ENCODE results near the gene CUX1.

DNA sequence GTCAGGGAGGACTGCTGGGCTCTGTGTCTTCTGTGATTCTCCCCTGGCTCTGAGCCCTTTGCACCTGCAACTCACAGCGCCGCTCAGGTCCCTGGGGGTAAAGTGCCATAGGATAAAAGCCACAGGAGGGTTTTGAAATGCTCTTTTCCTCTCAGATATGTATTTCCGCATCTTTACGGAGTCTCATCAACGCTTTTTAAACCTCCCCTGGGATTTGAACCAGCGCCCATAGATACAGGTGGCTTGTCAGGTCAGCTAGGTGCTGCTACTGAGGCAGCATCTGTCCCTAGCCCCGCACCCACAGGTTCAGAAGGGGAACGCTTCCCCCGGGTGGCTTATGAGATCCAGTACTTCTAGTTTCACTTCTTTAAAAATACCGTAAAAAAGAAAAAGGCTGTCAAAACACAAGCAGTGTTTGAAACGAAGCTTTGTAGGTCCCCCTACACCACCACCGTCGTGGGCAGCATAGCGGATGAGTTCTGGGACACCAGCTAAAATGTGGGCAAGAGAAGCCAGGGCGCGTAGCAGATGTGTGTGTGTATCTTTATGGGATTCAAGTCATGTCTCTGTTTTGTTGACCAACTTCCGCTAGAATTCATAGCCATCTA lies 173.5 kb downstream of the CUX1 start:
- TF ChIP-seq CTCF (conservative IDR thresholded peaks at IDR 0.05 in 1 of 2, IDR thresholded peaks at IDR 0.05 in 1 of 2; ENCODE audit: low read depth in 1 of 2, low read length in 2 of 2) (no peak), EZH2 (IDR thresholded peaks at IDR 0.05; ENCODE audit: low read length, missing control alignments) (no peak)

Data from fibroblast of lung (primary cell).